Activated T-cell treated with anti-CD3 and anti-CD28 coated beads, Interleukin-2, amount 50 U/mL, for 48 hours (primary cell): ENCODE data around the gene LRP5.
"Not testable (repeated sequence)": the region's sequence is repeated elsewhere in the genome, so short reads cannot be mapped to it uniquely, and the experiment has no call there.

ENCODE experiments used
- DNase-seq, 2 experiments: peaks; one replicate each; pipeline ENCODE4 v3.0.0-alpha.2; 2020

LRP5 gene

GRCh38 chr11:68424981-68425865 is 112.8 kb downstream of the LRP5 start:
- no peak for DNase-seq

GRCh38 chr11:68425866-68426380 is 113.5 kb downstream of the LRP5 start:
- DNase-seq: no peak

DNA sequence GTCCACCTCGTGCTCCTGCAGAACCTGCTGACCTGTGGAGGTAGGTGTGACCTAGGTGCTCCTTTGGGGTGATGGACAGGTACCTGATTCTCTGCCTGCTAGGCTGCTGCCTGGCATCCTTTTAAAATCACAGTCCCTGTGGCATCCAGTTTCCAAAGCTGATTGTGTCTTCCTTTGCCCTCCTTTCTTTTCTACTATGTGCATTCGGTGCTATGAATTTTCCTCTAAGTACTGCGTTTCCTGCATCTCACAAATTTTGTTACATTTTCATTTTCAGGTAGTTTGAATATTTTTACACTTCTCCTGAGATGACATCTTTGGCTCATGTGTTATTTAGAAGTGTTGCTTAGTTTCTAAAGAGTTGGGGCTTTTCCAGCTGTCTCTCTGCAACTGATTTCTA is 117.3 kb downstream of the LRP5 start:
- DNase-seq: no peak

DNA sequence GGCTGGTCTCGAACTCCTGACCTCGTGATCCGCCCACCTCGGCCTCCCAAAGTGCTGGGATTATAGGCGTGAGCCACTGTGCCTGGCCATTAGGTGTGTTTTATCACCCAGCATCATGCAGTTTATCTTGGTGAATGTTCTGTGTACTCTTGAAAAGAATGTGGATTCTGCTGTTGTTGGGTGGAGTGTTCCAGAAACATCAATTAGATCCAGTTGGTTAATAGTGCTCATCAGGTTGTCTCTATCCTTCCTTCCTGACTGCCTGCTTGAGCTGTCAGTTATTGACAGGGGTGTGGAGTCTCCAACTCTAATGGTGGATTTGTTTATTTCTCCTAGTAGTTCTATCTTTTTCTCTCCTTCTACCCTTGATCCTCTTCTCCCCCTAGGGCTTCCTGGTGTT is 118.0 kb downstream of the LRP5 start:
- DNase-seq: no peak

GRCh38 chr11:68430801-68431200 is 118.4 kb downstream of the LRP5 start:
- no peak for DNase-seq

- DNase-seq: no peak
Measured at GRCh38 chr11:68431984-68432645, 119.7 kb downstream of the LRP5 start.

DNA sequence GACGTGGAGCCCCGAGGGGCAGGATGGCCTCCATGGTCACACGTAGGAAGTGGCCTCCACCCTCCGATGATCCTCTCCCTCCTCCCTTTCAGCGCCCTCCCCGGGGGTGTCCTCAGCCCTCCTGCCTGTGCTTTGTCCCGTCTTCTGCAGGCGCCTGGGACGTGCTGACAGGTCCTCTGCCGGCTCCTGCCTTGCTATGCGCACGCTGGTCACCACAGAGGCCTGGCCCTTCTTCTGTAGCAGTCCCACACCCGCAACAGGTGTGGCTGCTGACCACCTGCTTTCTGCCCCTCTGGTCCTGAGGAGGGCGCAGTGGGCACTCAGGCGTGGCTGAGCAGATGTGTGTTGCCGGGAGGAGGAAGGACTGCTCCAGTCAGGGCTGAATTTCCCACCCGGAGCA is 120.5 kb downstream of the LRP5 start:
- no peak for DNase-seq

- no peak for DNase-seq
Measured at GRCh38 chr11:68433541-68433940, 121.2 kb downstream of the LRP5 start.

DNA sequence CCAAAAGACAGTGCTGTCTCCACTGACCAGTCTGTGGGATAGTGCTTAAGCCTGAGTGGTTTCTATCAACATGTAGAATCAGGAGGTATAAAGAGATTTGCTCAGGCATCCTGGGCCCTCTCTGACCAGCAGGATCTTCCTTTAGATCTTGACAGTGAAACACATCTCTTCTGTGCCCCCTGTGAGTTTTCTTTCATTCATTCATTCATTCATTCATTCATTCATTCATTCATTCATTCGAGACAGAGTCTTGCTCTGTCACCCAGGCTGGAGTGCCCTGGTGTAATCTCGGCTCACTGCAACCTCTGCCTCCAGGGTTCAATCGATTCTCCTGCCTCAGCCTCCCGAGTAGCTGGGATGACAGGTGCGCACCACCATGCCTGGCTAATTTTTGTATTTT is 121.8 kb downstream of the LRP5 start:
- not testable (repeated sequence) for DNase-seq

- DNase-seq: no peak
Measured at GRCh38 chr11:68436162-68436888, 123.9 kb downstream of the LRP5 start.

DNA sequence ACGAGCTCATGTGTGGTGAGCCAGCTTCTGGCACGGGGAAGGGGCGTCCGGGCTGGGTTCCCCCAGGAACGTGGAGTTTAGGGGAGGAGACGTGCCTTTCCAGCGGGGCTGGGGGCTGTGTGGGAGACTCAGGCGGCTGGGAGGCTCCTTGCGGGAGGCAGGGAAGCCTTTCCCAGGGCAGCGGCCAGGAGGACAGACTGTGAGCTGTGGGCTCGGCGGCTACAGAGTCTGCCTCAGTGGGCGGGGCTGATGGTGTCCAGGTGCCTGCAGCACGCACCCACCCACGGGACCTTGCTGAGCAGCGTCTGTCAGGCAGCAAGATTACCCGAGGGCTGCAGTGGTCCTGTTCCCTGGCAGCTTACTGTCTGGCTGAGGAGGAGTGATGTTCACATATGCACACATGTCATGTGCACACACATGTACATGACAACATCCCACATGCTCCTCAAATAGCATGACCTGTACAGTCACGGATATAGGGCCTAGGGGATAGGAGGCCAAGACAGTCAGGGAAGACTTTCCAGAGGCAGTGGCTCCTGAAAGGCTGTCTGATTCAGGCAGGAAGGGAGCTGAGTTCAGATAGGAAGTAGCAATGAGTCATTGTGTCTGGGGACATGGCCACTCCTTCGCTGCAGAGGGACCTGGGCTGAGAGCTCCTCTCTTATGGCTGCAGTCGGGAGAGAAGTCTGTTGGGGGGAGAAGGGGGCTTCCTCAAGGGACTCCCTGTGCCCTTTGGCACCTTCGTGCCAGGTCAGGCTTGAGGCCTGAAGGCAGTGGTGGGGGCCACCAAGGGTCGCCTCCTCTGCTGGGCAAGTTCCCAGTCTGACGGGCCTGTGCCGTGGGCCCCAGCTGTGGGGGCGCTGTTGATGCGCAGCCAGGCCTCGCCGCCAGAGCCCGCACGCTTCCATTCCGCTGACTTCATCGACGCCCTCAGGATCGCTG is 124.9 kb downstream of the LRP5 start:
- no peak for DNase-seq

- DNase-seq: no peak
Measured at GRCh38 chr11:68437927-68438657, 125.7 kb downstream of the LRP5 start.

DNA sequence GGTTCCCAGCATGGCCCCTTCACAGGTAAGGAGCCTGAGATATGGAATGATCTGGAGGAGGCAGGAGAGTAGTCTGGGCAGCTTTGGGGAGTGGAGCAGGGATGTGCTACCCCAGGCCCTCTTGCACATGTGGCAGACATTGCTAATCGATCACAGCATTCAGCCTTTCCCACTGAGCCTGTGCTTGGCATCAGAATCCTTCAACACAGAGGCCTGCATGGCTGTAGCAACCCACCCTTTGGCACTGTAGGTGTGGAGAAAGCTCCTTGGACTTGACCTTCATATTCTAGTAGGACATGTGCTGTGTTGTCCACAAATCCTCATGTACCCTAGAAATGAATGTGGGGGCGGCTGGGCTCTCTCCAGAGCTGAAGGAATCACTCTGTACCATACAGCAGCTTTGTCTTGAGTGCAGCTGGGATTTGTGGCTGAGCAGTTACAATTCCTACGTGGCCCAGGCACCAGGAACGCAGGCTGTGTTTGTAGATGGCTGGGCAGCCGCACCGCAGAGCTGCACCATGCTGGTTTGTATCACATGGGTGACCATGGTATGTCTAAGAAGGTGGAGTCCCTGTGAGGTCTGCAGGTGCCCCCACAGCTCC is 126.4 kb downstream of the LRP5 start:
- DNase-seq: no peak

- DNase-seq: no peak
Measured at GRCh38 chr11:68439355-68440065, 127.1 kb downstream of the LRP5 start.

GRCh38 chr11:68440224-68440623 is 127.8 kb downstream of the LRP5 start:
- no peak for DNase-seq

DNA sequence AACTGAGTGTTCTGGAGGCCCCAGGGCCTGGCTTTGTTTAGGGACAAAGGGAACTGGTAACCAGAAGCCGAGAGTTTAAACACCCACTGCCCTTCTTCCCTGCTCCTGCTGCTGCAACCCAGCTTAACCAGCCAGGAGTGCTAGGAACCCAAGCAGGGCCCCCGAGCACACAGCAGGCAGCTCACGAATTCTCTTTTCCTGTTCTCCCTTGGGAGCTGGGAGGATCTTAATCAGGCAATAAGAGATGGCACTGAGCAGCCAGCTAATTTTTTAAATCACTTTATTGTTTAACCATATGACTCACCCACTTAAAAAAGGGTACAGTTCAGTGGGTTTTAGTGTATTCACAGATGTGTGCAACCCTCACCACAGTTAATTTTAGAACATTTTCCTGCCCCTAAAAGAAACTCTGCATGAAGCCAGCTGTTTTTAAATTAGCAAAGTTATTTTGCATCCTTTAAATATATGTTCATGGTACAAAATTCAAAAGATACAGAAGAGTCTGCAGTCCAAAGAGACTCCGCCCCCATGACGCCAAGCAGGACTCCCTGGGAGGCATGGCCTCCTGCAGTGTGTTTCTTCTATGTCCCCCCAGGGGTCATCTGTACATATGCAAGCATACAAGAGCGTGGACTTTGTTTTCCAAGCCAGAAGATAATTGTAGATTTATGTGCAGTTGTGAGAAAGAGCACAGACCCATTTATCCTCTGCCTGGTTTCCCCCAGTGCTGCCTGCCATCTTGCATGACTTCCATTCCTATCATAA is 129.3 kb downstream of the LRP5 start:
- no peak for DNase-seq

DNA sequence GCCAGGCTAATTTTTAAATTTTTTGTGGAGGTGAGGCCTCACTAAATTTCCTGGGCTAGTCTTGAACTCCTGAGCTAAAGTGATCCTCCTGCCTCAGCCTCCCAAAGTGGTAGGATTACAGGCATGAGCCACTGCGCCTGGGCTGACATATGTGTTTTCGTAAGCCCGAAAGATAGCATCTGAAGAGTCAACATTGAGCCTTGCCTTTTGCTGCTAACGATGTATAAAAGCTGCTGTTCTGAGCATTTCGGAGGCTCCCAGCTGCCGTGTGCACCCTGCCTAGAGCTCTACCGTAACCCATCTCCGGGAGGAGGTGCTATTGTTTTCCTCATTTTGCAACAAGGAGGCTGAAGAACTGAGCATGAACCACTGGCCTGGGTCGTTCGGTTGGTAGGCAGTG is 130.0 kb downstream of the LRP5 start:
- DNase-seq: no peak

DNA sequence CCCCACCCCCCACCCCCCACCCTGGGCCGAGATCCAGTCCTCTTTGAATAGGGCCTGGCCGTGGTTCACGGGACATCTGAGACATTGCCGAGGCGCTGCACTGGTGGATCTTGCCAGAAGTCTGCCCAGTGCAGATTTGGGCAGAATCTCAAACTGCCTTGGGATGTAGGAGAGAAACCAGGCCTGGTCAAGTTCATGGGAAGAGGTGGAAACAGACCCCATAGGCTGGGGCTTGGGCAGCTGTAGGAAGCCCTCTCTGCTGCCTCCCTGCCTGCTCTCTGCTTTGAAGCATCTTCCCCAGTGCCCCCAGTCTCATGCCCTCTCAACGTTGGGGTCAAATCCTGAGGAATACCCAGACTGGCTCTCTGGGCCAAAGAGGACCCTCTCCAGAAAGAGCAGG is 132.2 kb downstream of the LRP5 start:
- no peak for DNase-seq

GRCh38 chr11:68445531-68446035 is 133.2 kb downstream of the LRP5 start:
- DNase-seq: no peak
